Activated CD8-positive, alpha-beta memory T cell treated with anti-CD3 and anti-CD28 coated beads, Interleukin-2, amount 50 U/mL, for 4 hours (primary cell): ENCODE data around the gene F2.

ENCODE experiments used
- DNase-seq: peaks from one replicate; pipeline ENCODE4 v3.0.0-alpha.2; 2020

The F2 gene

GRCh38 chr11:46743693-46744339 is 24.8 kb downstream of the F2 start:
- DNase-seq = no peak

GRCh38 chr11:46745328-46745727 is 26.3 kb downstream of the F2 start:
- no peak for DNase-seq

GRCh38 chr11:46745995-46746394 is 27.0 kb downstream of the F2 start:
- DNase-seq = no peak

GRCh38 chr11:46747150-46747549 is 28.1 kb downstream of the F2 start:
- no peak for DNase-seq

- DNase-seq = no peak
Measured at GRCh38 chr11:46755962-46756361, 36.9 kb downstream of the F2 start.

- DNase-seq = no peak
Measured at GRCh38 chr11:46759196-46759595, 40.2 kb downstream of the F2 start.

GRCh38 chr11:46760429-46761128 is 41.6 kb downstream of the F2 start:
- DNase-seq = no peak

- no peak for DNase-seq
Measured at GRCh38 chr11:46761807-46762206, 42.8 kb downstream of the F2 start.

- DNase-seq = no peak
Measured at GRCh38 chr11:46762248-46762647, 43.2 kb downstream of the F2 start.

GRCh38 chr11:46766656-46767055 is 47.6 kb downstream of the F2 start:
- no peak for DNase-seq

- DNase-seq = no peak
Measured at GRCh38 chr11:46769636-46770221, 50.7 kb downstream of the F2 start.

GRCh38 chr11:46776878-46777277 is 57.9 kb downstream of the F2 start:
- DNase-seq = no peak

GRCh38 chr11:46778416-46778815 is 59.4 kb downstream of the F2 start:
- no peak for DNase-seq
